ENCODE data around the gene SLC49A3.

Gene SLC49A3

GRCh38 chr4:705278-706082, 16.5 kb upstream of the SLC49A3 start, which contains the start of gene PCGF3:
Gene PCGF3 (plus strand): TSS chr4:705832. CDS start chr4:733681, 27,849 bp downstream.
- TF ChIP-seq, protein P1, sequence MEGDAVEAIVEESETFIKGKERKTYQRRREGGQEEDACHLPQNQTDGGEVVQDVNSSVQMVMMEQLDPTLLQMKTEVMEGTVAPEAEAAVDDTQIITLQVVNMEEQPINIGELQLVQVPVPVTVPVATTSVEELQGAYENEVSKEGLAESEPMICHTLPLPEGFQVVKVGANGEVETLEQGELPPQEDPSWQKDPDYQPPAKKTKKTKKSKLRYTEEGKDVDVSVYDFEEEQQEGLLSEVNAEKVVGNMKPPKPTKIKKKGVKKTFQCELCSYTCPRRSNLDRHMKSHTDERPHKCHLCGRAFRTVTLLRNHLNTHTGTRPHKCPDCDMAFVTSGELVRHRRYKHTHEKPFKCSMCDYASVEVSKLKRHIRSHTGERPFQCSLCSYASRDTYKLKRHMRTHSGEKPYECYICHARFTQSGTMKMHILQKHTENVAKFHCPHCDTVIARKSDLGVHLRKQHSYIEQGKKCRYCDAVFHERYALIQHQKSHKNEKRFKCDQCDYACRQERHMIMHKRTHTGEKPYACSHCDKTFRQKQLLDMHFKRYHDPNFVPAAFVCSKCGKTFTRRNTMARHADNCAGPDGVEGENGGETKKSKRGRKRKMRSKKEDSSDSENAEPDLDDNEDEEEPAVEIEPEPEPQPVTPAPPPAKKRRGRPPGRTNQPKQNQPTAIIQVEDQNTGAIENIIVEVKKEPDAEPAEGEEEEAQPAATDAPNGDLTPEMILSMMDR (conservative IDR thresholded peaks at IDR 0.05; ENCODE audit: low read depth, low read length), result no peak
- H3K4me3 ChIP-seq (ENCODE audit: low read depth, low read length), result peak within 1 kb of the TSS; percentile 69
- peak; percentile 98 for DNase-seq (ENCODE audit: low read depth)

DNA sequence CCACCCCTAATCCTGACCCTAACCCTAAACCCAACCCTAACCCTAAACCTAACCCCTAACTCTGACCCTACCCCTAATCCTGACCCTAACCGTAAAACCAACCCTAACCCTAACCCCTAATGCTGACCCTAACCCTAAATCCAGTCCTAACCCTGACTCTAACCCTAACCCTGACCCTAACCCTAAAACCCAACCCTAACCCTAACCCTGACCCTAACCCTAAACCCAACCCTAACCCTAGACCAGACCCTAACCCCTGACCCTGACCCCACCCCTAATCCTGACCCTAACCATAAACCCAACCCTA, 16.0 kb upstream of the SLC49A3 start:
- no peak for DNase-seq (ENCODE audit: low read depth)
- H3K4me3 ChIP-seq (ENCODE audit: low read depth, low read length), result peak overlapping the region; percentile 65
- TF ChIP-seq, protein P1 (conservative IDR thresholded peaks at IDR 0.05; ENCODE audit: low read depth, low read length), result no peak

- no peak for DNase-seq (ENCODE audit: low read depth)
- no peak overlapping the region for H3K4me3 ChIP-seq (ENCODE audit: low read depth, low read length)
- TF ChIP-seq, protein P1 (conservative IDR thresholded peaks at IDR 0.05; ENCODE audit: low read depth, low read length), result no peak
Observed at GRCh38 chr4:704198-704891, 15.4 kb upstream of the SLC49A3 start.

GRCh38 chr4:703336-704197, 14.6 kb upstream of the SLC49A3 start:
- H3K4me3 ChIP-seq (ENCODE audit: low read depth, low read length), result no peak overlapping the region
- no peak for DNase-seq (ENCODE audit: low read depth)
- TF ChIP-seq, protein P1 (conservative IDR thresholded peaks at IDR 0.05; ENCODE audit: low read depth, low read length), result no peak

GRCh38 chr4:702618-703048, 13.7 kb upstream of the SLC49A3 start:
- DNase-seq (ENCODE audit: low read depth), result no peak
- TF ChIP-seq, protein P1 (conservative IDR thresholded peaks at IDR 0.05; ENCODE audit: low read depth, low read length), result no peak
- no peak overlapping the region for H3K4me3 ChIP-seq (ENCODE audit: low read depth, low read length)

DNA sequence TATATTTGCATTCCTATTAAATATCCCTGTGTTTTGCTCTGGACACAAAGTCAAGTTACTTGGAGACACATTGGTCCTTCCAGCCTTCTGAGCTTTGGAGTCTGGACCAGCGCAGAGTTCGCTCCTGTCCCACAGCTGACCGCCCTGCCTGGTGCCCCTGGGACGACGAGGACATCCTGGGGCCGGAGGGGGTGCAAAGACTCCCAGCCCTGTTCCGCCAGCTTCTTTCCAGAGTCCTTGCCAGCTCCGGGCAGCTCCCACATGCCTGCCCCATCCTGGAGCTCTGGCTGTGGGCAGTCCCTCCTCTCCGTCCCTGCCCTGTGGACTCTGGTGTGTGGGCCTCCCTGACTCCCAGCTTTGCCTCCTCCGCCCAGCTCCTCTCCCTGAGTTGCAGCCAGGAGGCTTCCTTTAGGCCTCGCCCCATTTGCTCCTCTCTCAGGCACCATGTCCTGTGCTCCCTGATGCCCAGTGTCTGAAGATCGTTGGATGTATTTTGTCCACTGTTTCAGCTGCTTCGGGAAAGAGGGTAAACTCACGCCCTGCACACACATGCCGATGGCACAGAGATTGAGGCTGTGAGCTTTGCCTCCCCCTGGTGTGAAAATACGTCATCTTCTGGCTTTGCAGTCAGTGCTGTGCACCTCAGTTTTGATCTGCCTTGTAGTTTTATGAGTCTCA, 11.8 kb upstream of the SLC49A3 start:
- H3K4me3 ChIP-seq (ENCODE audit: low read depth, low read length), result no peak overlapping the region
- TF ChIP-seq, protein P1 (conservative IDR thresholded peaks at IDR 0.05; ENCODE audit: low read depth, low read length), result no peak
- DNase-seq (ENCODE audit: low read depth), result no peak

Data from choroid plexus epithelial cell (primary cell).